ENCODE measurements around the gene CAPN15. TPM values are rescaled to one million over a fixed set of nuclear protein-coding genes. Genes with fewer than 3 reads are reported as not detected.

The CAPN15 gene
- total and polyA plus RNA-seq, 2 of the 4 experiments (the other 2 are of a cell fraction): 9.3 to 24.3 TPM

DNA sequence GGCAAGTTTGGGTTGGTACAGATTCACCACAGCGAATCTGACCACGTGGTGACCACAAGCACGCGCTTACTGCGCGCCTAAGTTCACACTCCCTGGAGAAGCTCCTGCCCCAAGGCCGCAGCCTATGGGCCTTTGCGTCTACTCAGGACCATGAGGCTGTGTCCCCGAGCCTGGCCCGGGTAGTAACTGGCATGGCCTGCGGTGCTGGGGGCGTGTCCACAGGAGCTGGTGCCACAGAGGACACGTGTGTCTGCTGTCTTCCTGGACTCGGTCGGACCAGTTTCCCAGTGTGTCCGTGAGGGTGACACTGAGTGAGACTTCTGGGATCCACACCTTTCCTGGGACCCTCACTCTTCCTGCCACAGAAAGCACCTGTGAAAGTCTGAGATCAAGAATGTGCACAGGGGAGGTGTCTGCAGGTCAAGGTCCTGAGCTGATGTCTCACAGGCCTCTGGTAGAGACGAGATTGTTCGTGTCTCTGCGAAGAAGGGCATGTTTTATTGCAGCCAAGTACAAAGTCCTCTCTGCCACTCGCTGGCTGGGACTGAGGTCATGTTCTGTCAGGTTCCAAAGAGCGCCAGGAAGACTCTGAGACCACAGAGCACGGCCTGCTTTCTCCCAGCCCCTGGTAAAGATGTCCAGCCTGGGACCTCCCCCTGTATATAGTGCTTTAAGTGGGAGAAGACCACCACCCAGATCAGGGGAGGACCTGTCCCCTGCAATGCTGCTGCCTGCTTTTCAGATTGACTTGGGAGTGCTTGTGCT is 25.2 kb upstream of the CAPN15 start:
- Histone ChIP-seq H4K8ac (ENCODE audit: low read depth in 2 of 2, low read length in 2 of 2) (no peak overlapping the region), H2BK20ac (ENCODE audit: low read depth, low read length) (no peak overlapping the region), H3K14ac (replicated peaks; ENCODE audit: low read depth, low read length) (no peak overlapping the region), H3K4me1 (ENCODE audit: control insufficient read depth, insufficient read depth, low read length) (no peaks in the 10 kb centered on the region), H3K4me2 (ENCODE audit: low read depth, low read length) (no peak overlapping the region), H3K4me3 (ENCODE audit: insufficient read depth, low read depth, low read length) (no peak overlapping the region), H4K91ac (ENCODE audit: insufficient read depth, low read depth, low read length) (no peak overlapping the region), H2BK15ac (ENCODE audit: low read depth, low read length) (no peak overlapping the region), H3K27me3 (ENCODE audit: control insufficient read depth, insufficient read depth, low read length) (no peaks in the 10 kb centered on the region), H3K27ac (ENCODE audit: insufficient read depth, low read length) (no peak overlapping the region), H4K20me1 (ENCODE audit: insufficient read depth, low read length) (no peaks in the 10 kb centered on the region), H2AK9ac (replicated peaks; ENCODE audit: low read depth, low read length, poor library complexity) (peak overlapping the region; percentile 66), H3K23ac (ENCODE audit: low read depth, low read length) (no peak overlapping the region), H3K79me1 (ENCODE audit: low read depth in 1 of 2, low read length in 2 of 2) (no peaks in the 10 kb centered on the region), H3K9me3 (ENCODE audit: control insufficient read depth, insufficient read depth, low read length) (no peaks in the 10 kb centered on the region), H2BK120ac (ENCODE audit: low read depth, low read length) (no peak overlapping the region), H3K4ac (ENCODE audit: low read depth, low read length) (no peak overlapping the region), H4K5ac (ENCODE audit: low read depth, low read length) (no peak overlapping the region), H2AK5ac (ENCODE audit: low read depth, low read length) (no peak overlapping the region), H2AFZ (replicated peaks; ENCODE audit: low read length, poor library complexity) (no peak overlapping the region), H3K56ac (ENCODE audit: extremely low read depth, insufficient read depth, low read length) (no peak overlapping the region), H3K36me3 (ENCODE audit: control insufficient read depth, insufficient read depth, low read length) (peaks cover 9% of the 10 kb centered on the region; the same call in 1 of the 2 replicates), H3K9me1 (ENCODE audit: insufficient read depth, low read length) (no peaks in the 10 kb centered on the region), H2BK5ac (ENCODE audit: low read depth, low read length, poor library complexity, severe bottlenecking) (no peak overlapping the region), H3K18ac (ENCODE audit: low read depth, low read length) (no peak overlapping the region), H3K9ac (ENCODE audit: low read depth, low read length) (no peak overlapping the region)
- in situ Hi-C loops (cut with MboI; ENCODE audit: low sequenced_read_pairs) (no loop called here), intact Hi-C loops (cut with micrococcal nuclease) (no loop called here), dilution Hi-C loops (cut with HindIII; ENCODE audit: low sequenced_read_pairs, unreplicated experiment) (no loop called here)
- no peak for TF ChIP-seq CHD1 (IDR thresholded peaks at IDR 0.05; ENCODE audit: low read depth, low read length)
- TF ChIP-seq, protein P1, sequence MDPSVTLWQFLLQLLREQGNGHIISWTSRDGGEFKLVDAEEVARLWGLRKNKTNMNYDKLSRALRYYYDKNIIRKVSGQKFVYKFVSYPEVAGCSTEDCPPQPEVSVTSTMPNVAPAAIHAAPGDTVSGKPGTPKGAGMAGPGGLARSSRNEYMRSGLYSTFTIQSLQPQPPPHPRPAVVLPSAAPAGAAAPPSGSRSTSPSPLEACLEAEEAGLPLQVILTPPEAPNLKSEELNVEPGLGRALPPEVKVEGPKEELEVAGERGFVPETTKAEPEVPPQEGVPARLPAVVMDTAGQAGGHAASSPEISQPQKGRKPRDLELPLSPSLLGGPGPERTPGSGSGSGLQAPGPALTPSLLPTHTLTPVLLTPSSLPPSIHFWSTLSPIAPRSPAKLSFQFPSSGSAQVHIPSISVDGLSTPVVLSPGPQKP (IDR thresholded peaks at IDR 0.05; ENCODE audit: borderline replicate concordance, low read depth, low read length): no peak
- TF ChIP-seq, protein P2, sequence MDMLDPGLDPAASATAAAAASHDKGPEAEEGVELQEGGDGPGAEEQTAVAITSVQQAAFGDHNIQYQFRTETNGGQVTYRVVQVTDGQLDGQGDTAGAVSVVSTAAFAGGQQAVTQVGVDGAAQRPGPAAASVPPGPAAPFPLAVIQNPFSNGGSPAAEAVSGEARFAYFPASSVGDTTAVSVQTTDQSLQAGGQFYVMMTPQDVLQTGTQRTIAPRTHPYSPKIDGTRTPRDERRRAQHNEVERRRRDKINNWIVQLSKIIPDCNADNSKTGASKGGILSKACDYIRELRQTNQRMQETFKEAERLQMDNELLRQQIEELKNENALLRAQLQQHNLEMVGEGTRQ (IDR thresholded peaks at IDR 0.05; ENCODE audit: low read depth, low read length): no peak
- no peak for TF ChIP-seq RCOR1 (IDR thresholded peaks at IDR 0.05; ENCODE audit: insufficient replicate concordance, low read length)
- no peak for TF ChIP-seq RAD21 (IDR thresholded peaks at IDR 0.05; ENCODE audit: low read length)
- no peak for TF ChIP-seq SMC3 (IDR thresholded peaks at IDR 0.05; ENCODE audit: low read depth, low read length)
- no peak for TF ChIP-seq NFE2L2 (IDR thresholded peaks at IDR 0.05; ENCODE audit: low read depth, low read length)
- no peak for TF ChIP-seq MAFK (IDR thresholded peaks at IDR 0.05; ENCODE audit: low read depth, low read length)
- no peak for TF ChIP-seq MAZ (IDR thresholded peaks at IDR 0.05; ENCODE audit: borderline replicate concordance, low read depth, low read length)
- TF ChIP-seq, protein P3, sequence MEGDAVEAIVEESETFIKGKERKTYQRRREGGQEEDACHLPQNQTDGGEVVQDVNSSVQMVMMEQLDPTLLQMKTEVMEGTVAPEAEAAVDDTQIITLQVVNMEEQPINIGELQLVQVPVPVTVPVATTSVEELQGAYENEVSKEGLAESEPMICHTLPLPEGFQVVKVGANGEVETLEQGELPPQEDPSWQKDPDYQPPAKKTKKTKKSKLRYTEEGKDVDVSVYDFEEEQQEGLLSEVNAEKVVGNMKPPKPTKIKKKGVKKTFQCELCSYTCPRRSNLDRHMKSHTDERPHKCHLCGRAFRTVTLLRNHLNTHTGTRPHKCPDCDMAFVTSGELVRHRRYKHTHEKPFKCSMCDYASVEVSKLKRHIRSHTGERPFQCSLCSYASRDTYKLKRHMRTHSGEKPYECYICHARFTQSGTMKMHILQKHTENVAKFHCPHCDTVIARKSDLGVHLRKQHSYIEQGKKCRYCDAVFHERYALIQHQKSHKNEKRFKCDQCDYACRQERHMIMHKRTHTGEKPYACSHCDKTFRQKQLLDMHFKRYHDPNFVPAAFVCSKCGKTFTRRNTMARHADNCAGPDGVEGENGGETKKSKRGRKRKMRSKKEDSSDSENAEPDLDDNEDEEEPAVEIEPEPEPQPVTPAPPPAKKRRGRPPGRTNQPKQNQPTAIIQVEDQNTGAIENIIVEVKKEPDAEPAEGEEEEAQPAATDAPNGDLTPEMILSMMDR (conservative IDR thresholded peaks at IDR 0.05; ENCODE audit: low read depth, low read length): no peak
- TF ChIP-seq MXI1 (IDR thresholded peaks at IDR 0.05; ENCODE audit: borderline replicate concordance, low read depth, low read length): no peak
- TF ChIP-seq POLR2A (IDR thresholded peaks at IDR 0.05; ENCODE audit: low read depth, low read length): no peak
- no peak for TF ChIP-seq RFX5 (IDR thresholded peaks at IDR 0.05; ENCODE audit: low read depth, low read length)
- no peak for TF ChIP-seq FOS (IDR thresholded peaks at IDR 0.05; ENCODE audit: low read depth, low read length)
- TF ChIP-seq BHLHE40 (IDR thresholded peaks at IDR 0.05; ENCODE audit: low read depth, low read length): no peak
- TF ChIP-seq CEBPB (IDR thresholded peaks at IDR 0.05; ENCODE audit: low read depth, low read length): no peak
- WGBS, 2 experiments (ENCODE audit: extremely low coverage in 2 of 2, insufficient read length in 1 of 2): 93% methylated on average over 10 of the region's 22 CpGs; no CpG with 5 or more reads in 1 of the 2 experiments
- ATAC-seq (ENCODE audit: low read depth) (no peak), DNase-seq (no peak)
- ChIA-PET POLR2A (ENCODE audit: unreplicated experiment) (no interaction called here), CTCF (no interaction called here)
- no TSS peak for BruUV-seq (replicated peaks)

All from IMR-90 (cell line).